NCI-H1436 (cell line): ENCODE data around the gene TMEM17.
A peak's percentile ranks its signal among the peaks of the same experiment; 100 is the strongest.

Source experiments
- DNase-seq: peaks from one replicate; lab custom pipeline; 2025; lab: John Stamatoyannopoulos, UW

The TMEM17 gene

GRCh38 chr2:62511636-62512035, 5.6 kb upstream of the TMEM17 start:
- DNase-seq = no peak

- DNase-seq = no peak
These were observed 391 bp upstream of the TMEM17 start for GRCh38 chr2:62506421-62506750.

GRCh38 chr2:62505109-62505749, 766 bp downstream of the TMEM17 start:
- DNase-seq = peak; percentile 37

- no peak for DNase-seq
These were observed 1.3 kb downstream of the TMEM17 start for GRCh38 chr2:62504657-62505056.

- no peak for DNase-seq
These were observed 4.0 kb downstream of the TMEM17 start for GRCh38 chr2:62501794-62502500.

GRCh38 chr2:62501069-62501468, 4.9 kb downstream of the TMEM17 start:
- no peak for DNase-seq

GRCh38 chr2:62499430-62500060, 6.5 kb downstream of the TMEM17 start:
- no peak for DNase-seq

- DNase-seq = no peak
These were observed 7.3 kb downstream of the TMEM17 start for GRCh38 chr2:62498739-62499138.

GRCh38 chr2:62495761-62496160, 10.2 kb downstream of the TMEM17 start:
- DNase-seq = no peak

- DNase-seq = no peak
These were observed 13.9 kb downstream of the TMEM17 start for GRCh38 chr2:62492048-62492447.

GRCh38 chr2:62489702-62490101, 16.3 kb downstream of the TMEM17 start:
- DNase-seq = no peak

GRCh38 chr2:62489162-62489561, 16.8 kb downstream of the TMEM17 start:
- no peak for DNase-seq

- no peak for DNase-seq
These were observed 19.6 kb downstream of the TMEM17 start for GRCh38 chr2:62486439-62486765.

- no peak for DNase-seq
These were observed 20.1 kb downstream of the TMEM17 start for GRCh38 chr2:62485761-62486438.

GRCh38 chr2:62482558-62483352, 23.2 kb downstream of the TMEM17 start:
- no peak for DNase-seq

GRCh38 chr2:62479917-62480316, 26.1 kb downstream of the TMEM17 start:
- DNase-seq = no peak

- no peak for DNase-seq
These were observed 27.9 kb downstream of the TMEM17 start for GRCh38 chr2:62478093-62478580.

GRCh38 chr2:62477573-62477972, 28.4 kb downstream of the TMEM17 start:
- DNase-seq = no peak

GRCh38 chr2:62475172-62476011, 30.6 kb downstream of the TMEM17 start:
- DNase-seq = no peak

- DNase-seq = no peak
These were observed 31.8 kb downstream of the TMEM17 start for GRCh38 chr2:62474176-62474575.

GRCh38 chr2:62473246-62473827, 32.7 kb downstream of the TMEM17 start:
- no peak for DNase-seq
